GM12878 (cell line): Measurements from ENCODE around the gene FBXL17. TPM values are rescaled to one million over a fixed set of nuclear protein-coding genes. Genes with fewer than 3 reads are reported as not detected.

Experiments used
- polyA plus RNA-seq, 11 experiments: library from polyadenylated mRNA; depleted of rRNA in 4 of 11; unstranded in 6 of 11; stranded (reverse) in 5 of 11; fragments of >200 nt; fragmentation: Nextera tagmentation in 4 of 11; fragmentation: Illumina TruSeq in 1 of 11; extraction: Ambion mirVana in 4 of 11; extraction: Trizol in 1 of 11; gene quantifications; 1 replicate in 1 of 11; 2 replicates in 10 of 11; pipeline versions ENCODE4 v1.2.1 to v1.2.3, GENCODE V29; 2011 to 2016; ENCODE audit warnings: inconsistent platforms in 2 of 11, missing spikeins in 2 of 11, low read depth in 1 of 11
- small RNA-seq: library from RNA; depleted of rRNA; stranded (forward); fragments of <200 nt; gene quantifications from one replicate; pipeline ENCODE3, GENCODE V24; 2014
- total RNA-seq, 4 experiments: library from RNA; depleted of rRNA in 3 of 4; stranded (reverse); fragments of >200 nt in 3 of 4; fragmentation: Illumina TruSeq in 1 of 4; extraction: Trizol in 1 of 4; gene quantifications; 2 replicates each; pipeline versions ENCODE4 v1.2.1 to v1.2.3, GENCODE V29; 2013 to 2021

FBXL17 gene
- total and polyA plus RNA-seq, 10 of the 15 experiments (the other 5 are each of a cell fraction or from before 2014, with no cell fraction given): 0.88 to 9.0 (median 4.4) TPM

Small RNA genes within 50 kb of the gene (small RNA-seq; reads per million reads assigned to genes)
- not detected for gene RN7SKP122
